HG03439 (cell line): ENCODE data around the gene TMEM62.

ENCODE experiments used
- ATAC-seq: cut with Tn5 transposase; IDR thresholded peaks from one replicate; pipeline ENCODE4 v1.9.1; 2021; ENCODE audit warnings: mild to moderate bottlenecking, moderate library complexity; ENCODE audit not compliant: unreplicated experiment

Gene TMEM62

DNA sequence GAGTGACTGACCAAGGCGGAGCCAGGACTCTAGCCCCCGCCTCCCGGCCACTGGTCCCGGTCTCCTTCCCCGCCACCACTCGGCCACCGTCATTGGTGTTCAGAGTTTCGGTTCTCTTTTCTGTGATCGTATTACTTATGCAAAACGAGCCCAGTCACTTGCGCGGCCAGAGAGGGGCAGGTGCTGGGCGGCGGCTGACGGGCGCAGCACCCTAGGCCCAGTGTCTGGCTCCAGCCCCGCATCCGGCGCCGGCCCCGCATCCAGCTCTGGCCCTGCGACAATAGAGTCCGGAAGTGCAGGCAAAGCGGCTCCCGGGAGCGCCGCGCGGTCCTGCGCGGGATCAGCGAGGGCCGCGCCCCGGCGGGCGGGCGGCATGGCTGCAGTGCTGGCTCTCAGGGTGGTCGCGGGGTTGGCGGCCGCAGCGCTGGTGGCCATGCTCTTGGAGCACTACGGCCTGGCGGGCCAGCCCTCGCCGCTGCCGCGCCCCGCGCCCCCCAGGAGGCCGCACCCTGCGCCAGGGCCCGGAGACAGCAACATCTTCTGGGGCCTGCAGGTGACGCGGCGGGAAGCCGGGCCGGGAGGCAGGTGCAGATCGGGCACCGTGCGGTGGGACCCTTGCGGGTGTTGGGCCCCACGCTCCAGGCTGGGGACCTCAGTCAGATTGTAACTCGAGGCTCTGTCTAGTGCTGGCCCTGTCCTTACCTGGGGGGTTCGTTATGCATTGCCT lies at the start of gene TMEM62:
TSS of gene TMEM62 (plus strand) at position 157 of the 727 bp plus-strand sequence. CDS start at position 374, 217 bp downstream.
- peak; percentile 92 for ATAC-seq

DNA sequence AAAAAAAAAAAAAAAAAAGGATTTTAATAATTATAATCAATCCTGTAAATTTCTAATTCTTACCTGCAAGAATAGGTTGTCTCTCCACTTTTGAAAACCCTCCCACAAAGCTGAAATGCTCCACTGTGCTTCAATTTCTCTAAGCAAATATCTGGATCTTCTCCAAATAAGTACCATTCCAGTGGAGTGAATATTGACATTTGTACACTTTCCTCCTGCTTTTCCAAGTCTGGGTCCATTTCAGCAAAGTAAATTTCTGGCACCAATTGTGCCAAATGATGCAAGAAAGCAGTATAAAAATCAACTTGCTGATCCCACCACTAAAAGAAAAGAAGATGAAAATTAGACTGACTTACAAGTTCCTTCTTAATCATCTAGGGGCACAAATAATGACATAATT lies 47.5 kb upstream of the TMEM62 start:
- no peak for ATAC-seq

- ATAC-seq: no peak
Measured at GRCh38 chr15:43086551-43086950, 46.8 kb upstream of the TMEM62 start.

GRCh38 chr15:43091859-43092258 lies 41.5 kb upstream of the TMEM62 start:
- ATAC-seq: no peak

DNA sequence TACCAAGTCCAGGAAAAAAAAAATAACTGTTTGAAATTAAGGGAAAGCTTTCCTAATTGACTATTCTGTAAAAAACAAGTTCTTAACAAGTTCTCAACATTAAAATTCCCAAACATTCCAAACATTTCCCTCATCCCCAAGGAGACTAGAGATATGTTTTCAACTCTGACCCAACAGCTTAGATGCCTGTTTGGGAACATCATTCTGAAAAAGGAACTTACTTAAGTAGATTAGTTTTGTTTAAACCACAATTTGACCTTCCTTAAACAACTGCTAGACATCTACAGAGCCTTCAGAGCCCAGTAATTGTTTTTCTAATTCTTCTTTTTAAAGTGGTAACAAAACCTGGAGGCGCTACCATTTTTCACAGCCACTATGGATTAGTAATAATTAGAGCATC lies 40.4 kb upstream of the TMEM62 start:
- no peak for ATAC-seq

DNA sequence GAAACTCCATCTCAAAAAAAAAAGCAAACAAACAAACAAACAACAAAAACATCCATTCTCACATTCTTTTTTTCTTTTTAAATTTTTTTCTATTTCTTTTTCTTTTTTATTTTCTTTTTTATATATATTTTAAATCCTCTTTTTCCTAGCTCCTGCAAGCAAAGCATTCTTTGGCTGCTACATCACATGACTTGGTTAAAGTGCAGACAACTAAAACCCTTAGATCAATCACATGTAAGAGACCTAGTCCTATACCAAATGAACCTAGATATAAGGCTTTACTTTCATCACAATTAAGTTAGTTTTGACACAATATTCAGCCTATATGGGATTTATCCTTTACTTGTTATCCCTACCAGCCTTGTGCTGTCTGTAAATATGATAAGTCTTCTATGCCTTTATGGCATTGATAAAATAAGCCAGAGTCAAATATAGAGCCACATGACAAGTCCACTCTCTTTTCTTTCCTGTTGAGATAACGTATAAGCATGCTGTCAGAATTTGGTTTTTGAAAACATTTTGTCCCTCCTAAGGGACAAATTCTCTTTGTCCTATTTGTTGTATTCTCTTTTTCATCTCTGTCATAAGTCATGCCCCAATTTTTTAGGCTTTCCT lies 38.9 kb upstream of the TMEM62 start:
- no peak for ATAC-seq

- no peak for ATAC-seq
Measured at GRCh38 chr15:43095243-43095642, 38.1 kb upstream of the TMEM62 start.

- no peak for ATAC-seq
Measured at GRCh38 chr15:43095708-43096347, 37.6 kb upstream of the TMEM62 start.

GRCh38 chr15:43096411-43096810 lies 37.0 kb upstream of the TMEM62 start:
- no peak for ATAC-seq

- no peak for ATAC-seq
Measured at GRCh38 chr15:43099105-43099845, 34.1 kb upstream of the TMEM62 start.

DNA sequence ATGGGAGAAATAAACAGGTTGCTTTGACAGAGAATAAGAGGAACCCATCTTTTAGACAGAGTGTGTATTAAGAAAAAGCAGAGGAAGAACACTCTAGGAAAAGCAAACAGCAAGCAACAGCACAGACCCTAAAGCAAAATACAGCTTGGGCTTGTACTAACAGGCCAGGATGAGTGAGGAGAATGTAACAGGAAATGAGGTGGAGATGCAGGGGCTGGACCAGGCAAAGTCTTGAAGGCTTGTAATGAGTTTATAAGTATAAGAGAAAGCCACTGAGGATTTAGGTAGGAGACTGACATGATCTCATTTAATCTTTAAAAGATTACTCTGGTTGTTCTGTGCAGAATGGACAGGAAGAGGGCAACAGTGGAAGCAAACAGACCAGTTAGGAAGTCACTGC lies 32.4 kb upstream of the TMEM62 start:
- no peak for ATAC-seq

- no peak for ATAC-seq
Measured at GRCh38 chr15:43102187-43102586, 31.2 kb upstream of the TMEM62 start.

- no peak for ATAC-seq
Measured at GRCh38 chr15:43103907-43104306, 29.5 kb upstream of the TMEM62 start.

DNA sequence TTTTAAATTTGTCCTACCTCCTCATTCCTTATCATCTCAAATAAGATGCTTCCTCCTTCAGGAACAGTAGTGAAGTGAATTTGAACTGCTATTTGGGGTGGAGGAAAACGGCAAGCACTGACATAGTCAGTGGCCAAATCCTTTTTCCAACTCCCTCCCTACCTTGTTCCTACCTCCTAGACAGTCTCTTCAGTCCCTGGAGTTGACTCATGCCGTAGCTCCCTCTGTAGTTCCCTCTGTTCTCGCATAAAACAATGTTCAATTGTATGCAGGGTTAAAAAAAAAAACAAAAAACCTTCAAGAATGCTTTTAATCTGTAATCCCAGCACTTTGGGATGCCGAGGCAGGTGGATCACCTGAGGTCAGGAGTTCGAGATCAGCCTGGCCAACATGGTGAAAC lies 29.0 kb upstream of the TMEM62 start:
- ATAC-seq: no peak

DNA sequence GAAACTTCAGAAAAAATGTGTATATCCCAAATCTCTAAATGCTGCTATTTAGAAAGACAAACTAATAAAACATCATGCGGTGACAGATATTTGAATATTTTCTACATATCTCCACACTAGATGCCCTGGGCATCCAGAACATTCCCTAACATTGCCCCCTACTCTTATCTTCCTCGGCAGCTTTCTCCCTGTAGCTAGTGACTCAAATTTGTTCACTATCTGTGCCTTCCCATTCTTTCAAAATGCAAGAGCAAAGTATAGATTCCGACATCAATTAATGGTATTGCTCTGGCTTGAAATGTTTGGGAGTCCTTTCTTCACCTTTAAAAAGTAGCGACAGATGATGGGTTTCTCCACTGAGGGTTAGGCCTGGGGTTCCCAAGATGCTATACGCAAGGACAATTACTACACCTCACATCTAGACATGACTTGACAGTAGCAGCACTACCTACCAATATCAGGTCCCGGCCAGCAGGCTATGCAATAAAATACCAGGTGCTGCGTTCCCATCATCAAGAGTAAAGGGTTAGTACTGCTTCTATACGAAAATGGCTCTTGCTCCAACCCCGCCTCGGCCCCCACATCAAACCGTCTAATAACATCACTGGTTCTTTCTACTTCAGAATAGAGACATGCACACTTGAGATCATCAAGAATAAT lies 28.2 kb upstream of the TMEM62 start:
- ATAC-seq: peak; percentile 10

DNA sequence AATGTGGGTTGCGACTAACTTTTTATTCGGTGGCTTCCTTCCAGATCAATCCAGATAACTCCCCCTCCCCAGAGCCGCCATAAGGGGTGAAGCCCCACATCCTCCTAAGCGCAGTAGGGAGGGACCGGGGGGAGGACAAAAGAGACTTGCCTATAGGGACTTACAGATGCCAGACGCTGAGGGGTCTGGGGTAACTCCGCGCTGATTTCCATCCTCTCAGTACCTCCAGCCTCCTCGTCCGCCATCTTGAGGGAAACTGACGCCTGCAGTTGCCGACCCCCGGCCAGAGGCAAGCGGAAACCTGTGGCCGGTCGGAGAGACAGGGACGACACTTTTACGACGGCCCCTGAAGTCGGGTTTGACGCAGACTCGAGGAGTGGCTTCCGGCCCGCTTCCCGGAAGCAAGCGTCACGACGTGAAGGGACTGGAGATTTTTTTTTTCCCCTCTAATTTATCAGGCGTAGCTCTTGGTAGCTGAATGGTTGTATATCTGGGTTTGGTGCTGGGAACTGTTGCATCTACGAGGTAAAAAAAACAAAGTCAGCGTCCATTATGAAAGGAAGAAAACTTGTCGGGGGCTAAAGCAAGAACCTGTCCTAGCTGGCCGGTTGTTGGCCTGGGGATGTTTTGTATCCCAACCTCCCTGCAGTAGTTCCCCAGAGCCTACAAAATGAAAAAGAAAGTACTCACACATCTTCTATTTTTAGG lies 27.5 kb upstream of the TMEM62 start, which contains the start of gene UBR1:
TSS of gene UBR1 (minus strand) at position 261 of the 708 bp plus-strand sequence. CDS start at position 245, 16 bp downstream.
- ATAC-seq: peak; percentile 88

DNA sequence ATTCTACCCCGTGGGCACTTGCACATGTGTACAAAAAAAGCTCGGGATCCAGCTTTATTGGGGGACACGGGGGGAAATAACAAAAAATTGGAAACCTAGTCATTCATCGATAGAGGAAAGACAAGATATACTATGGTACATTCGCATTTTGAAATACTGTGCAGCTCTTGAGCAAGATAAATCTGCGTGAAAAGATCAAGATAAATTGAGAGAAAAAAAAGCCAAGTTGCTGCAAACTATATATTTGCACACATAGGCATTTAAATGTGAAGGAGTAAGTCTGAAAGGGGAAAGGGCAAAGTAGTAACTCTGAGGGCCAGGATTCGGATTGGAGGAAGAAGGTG lies 26.9 kb upstream of the TMEM62 start:
- no peak for ATAC-seq

DNA sequence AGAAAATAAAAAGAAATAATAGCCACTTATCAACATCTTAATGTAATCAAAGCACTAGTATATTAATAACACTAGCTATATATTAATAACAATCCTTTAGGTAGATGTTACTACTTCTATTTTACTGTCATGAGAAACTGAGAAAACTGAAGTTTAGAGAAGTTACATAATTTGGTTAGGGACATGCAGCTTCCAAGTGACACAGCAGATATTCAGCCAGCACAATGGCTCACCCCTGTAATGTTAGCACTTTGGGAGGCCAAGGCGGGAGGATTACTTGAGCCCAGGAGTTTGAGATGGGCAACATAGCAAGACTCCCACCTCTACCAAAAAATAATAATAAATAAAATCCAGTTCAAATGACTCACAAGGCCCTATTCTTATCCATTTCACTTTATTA lies 25.6 kb upstream of the TMEM62 start:
- ATAC-seq: no peak

GRCh38 chr15:43111354-43111753 lies 22.0 kb upstream of the TMEM62 start:
- no peak for ATAC-seq

DNA sequence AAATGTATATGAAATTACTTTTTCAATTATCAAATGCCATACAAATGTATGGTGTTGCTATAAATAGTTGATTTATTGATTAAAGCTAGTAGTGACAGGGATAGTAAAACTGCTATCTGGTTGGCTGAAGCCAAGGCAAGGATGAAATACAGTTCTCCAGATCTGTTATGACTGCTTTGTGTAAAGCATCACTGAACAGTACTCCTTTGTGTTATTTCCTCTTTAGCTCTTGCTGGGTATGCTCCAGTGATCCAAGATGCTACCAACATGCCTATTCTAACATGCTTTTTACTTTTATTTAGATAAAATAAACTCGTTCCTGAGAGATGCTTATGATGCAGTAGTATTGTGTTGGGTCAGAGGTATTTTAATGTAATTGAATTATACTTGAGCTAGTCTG lies 15.1 kb upstream of the TMEM62 start:
- no peak for ATAC-seq
